ENCODE measurements around the gene PTTG1IP2. TPM values are rescaled to one million over a fixed set of nuclear protein-coding genes. Genes with fewer than 3 reads are reported as not detected.

The PTTG1IP2 gene
- total RNA-seq, 4 donors from 2014 or later, result not detected

- DNase-seq (ENCODE audit: low spot score in 2 of 2), result no peak
- no peak for TF ChIP-seq POLR2A (IDR thresholded peaks at IDR 0.05)
- TF ChIP-seq CTCF (IDR thresholded peaks at IDR 0.05), result no peak
- intact Hi-C loops (cut with DNase I; ENCODE audit: low total_unique reads), result no loop called here
- 88 to 100% methylated on average over 1 of the region's 1 CpG for WGBS, 2 donors
- H3K4me3 ChIP-seq (ENCODE audit: low read depth, poor library complexity, severe bottlenecking), result no peak overlapping the region
Observed at GRCh38 chr7:90503367-90503766, 33.9 kb downstream of the PTTG1IP2 start.

- no peak overlapping the region for H3K4me3 ChIP-seq (ENCODE audit: low read depth, poor library complexity, severe bottlenecking)
- TF ChIP-seq POLR2A (IDR thresholded peaks at IDR 0.05) (no peak), CTCF (IDR thresholded peaks at IDR 0.05) (no peak)
- no peak for DNase-seq (ENCODE audit: low spot score in 2 of 2)
- WGBS, 2 donors, result 88 to 89% methylated on average over 1 of the region's 1 CpG
- intact Hi-C loops (cut with DNase I; ENCODE audit: low total_unique reads), result no loop called here
Observed at GRCh38 chr7:90507692-90508091, 38.3 kb downstream of the PTTG1IP2 start.

GRCh38 chr7:90511776-90512175, 42.3 kb downstream of the PTTG1IP2 start:
- no peak for DNase-seq (ENCODE audit: low spot score in 2 of 2)
- no peak overlapping the region for H3K4me3 ChIP-seq (ENCODE audit: low read depth, poor library complexity, severe bottlenecking)
- TF ChIP-seq CTCF (IDR thresholded peaks at IDR 0.05) (no peak), POLR2A (IDR thresholded peaks at IDR 0.05) (no peak)
- WGBS, 2 donors, result 68 to 75% methylated on average over 2 of the region's 2 CpGs
- intact Hi-C loops (cut with DNase I; ENCODE audit: low total_unique reads), result no loop called here

GRCh38 chr7:90512821-90513254, 43.4 kb downstream of the PTTG1IP2 start:
- intact Hi-C loops (cut with DNase I; ENCODE audit: low total_unique reads), result no loop called here
- H3K4me3 ChIP-seq (ENCODE audit: low read depth, poor library complexity, severe bottlenecking), result no peak overlapping the region
- no peak for TF ChIP-seq POLR2A (IDR thresholded peaks at IDR 0.05)
- TF ChIP-seq CTCF (IDR thresholded peaks at IDR 0.05), result no peak
- DNase-seq (ENCODE audit: low spot score in 2 of 2), result no peak
- 73 to 87% methylated on average over 3 of the region's 3 CpGs for WGBS, 2 donors

GRCh38 chr7:90516257-90516656, 46.8 kb downstream of the PTTG1IP2 start:
- intact Hi-C loops (cut with DNase I; ENCODE audit: low total_unique reads), result no loop called here
- WGBS, 2 donors, result 58 to 66% methylated on average over 2 of the region's 2 CpGs
- no peak for DNase-seq (ENCODE audit: low spot score in 2 of 2)
- TF ChIP-seq POLR2A (IDR thresholded peaks at IDR 0.05), result no peak
- no peak for TF ChIP-seq CTCF (IDR thresholded peaks at IDR 0.05)
- no peak overlapping the region for H3K4me3 ChIP-seq (ENCODE audit: low read depth, poor library complexity, severe bottlenecking)

- intact Hi-C loops (cut with DNase I; ENCODE audit: low total_unique reads), result no loop called here
- no peak overlapping the region for H3K4me3 ChIP-seq (ENCODE audit: low read depth, poor library complexity, severe bottlenecking)
- DNase-seq (ENCODE audit: low spot score in 2 of 2), result no peak
- no peak for TF ChIP-seq POLR2A (IDR thresholded peaks at IDR 0.05)
- TF ChIP-seq CTCF (IDR thresholded peaks at IDR 0.05), result no peak
- 86 to 93% methylated on average over 1 of the region's 1 CpG for WGBS, 2 donors
Observed at GRCh38 chr7:90518630-90519029, 49.2 kb downstream of the PTTG1IP2 start.

Measured in lower leg skin (tissue), 4 donors.